ENCODE results near the gene TNFRSF4. TPM values are rescaled to one million over a fixed set of nuclear protein-coding genes. Genes with fewer than 3 reads are reported as not detected.

TNFRSF4 gene
- total RNA-seq = 10 to 100 TPM; 27.6 to 28.6 TPM
- polyA plus RNA-seq (2013, experiment 1 of 2) = 31.8 TPM
- 33.1 TPM for polyA plus RNA-seq (2013, experiment 2 of 2)
- 2.0 to 633 (median 49.8) reads per million in 172 experiments for total RNA-seq

DNA sequence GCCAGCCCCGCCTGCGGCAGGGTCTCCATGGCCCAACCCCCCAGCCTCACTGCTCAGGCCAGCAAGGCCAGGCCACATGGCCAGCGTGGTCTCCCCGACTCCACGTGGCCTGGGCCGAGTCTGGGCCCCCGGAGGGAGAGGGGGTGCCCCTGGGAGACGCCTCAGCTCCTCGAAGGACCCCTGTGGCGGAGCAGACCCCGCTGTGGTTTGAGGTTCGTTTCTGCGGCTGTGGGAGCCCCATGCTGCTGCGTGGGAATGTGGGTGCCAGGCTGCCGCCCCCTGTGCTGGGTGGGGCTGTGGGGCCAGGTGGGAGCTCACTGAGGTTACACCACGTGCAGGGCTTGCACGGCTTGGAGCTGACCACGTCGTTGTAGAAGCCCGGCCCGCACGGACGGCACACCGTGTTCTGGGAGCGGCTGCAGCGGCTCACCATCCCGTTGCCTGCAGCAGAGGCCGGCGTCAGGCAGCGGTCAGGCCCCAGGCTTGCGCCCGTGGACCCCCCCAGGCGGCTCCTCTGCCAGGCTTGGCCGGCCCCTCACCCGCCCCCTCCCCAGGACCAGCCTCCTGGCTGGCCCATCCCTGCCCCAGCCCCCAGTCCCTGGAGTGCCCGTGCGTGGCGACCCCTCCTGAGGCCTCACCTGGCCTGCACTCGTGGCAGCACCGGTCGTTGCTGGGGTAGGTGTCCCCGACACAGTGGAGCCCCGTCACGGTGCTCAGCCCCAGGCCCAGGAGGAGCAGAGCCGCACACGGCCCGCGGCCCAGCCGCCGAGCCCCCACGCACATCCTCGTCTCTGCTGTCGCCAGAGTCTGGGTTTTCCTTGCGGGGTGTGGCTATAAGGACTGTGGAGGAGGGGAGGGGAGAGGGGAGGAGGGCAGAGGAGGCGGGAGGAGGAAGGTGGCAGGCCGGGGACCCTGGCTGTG is at the start of gene TNFRSF4:
TNFRSF4 (minus strand) TSS at position 809 of the 921 bp plus-strand sequence; CDS start at position 783, 26 bp downstream.
- Histone ChIP-seq H3K4me1 (ENCODE audit: insufficient read depth, low read length) (peaks cover 90% of the 10 kb centered on the region), H3K27me3 (ENCODE audit: control insufficient read depth in 1 of 2, insufficient read depth in 2 of 2, low read length in 2 of 2) (no peaks in the 10 kb centered on the region), H3K36me3 (ENCODE audit: insufficient read depth, low read length) (peaks cover 15% of the 10 kb centered on the region), H3K4me3 (ENCODE audit: low read length) (peak within 1 kb of the TSS; percentile 68), H3K27ac (ENCODE audit: low read depth in 1 of 2, low read length in 2 of 2) (peak within 1 kb of the TSS; percentile 46 to 86), H3K9me3 (ENCODE audit: control insufficient read depth in 1 of 2, insufficient read depth in 1 of 2, low read length in 2 of 2) (peaks cover 0 to 3% of the 10 kb centered on the region in 2 experiments)
- ChIA-PET POLR2A (interaction anchor here (0.8 to 1.2 kb wide), 3 partner anchors 40 to 92 kb away, joined by 3 to 5 read pairs (median 3); partner anchors contain the start of gene TTLL10), CTCF (no interaction called here)
- Mint-ChIP-seq H3K4me1 (ENCODE audit: low read depth) (peaks cover 29% of the 10 kb centered on the region), H3K9me3 (no peaks in the 10 kb centered on the region), H3K27ac (peak within 1 kb of the TSS; percentile 96), H3K27me3 (no peaks in the 10 kb centered on the region), H3K4me3 (peak within 1 kb of the TSS; percentile 69), H3K36me3 (ENCODE audit: low read depth) (peaks cover 18% of the 10 kb centered on the region)
- intact Hi-C loops (cut with DNase I, micrococcal nuclease) = no loop called here
- ATAC-seq (ENCODE audit: poor library complexity) (peak; percentile 31), DNase-seq (peak in 6 of 14 experiments; percentile 33 to 77 (median 49))
- TF ChIP-seq, protein P1, sequence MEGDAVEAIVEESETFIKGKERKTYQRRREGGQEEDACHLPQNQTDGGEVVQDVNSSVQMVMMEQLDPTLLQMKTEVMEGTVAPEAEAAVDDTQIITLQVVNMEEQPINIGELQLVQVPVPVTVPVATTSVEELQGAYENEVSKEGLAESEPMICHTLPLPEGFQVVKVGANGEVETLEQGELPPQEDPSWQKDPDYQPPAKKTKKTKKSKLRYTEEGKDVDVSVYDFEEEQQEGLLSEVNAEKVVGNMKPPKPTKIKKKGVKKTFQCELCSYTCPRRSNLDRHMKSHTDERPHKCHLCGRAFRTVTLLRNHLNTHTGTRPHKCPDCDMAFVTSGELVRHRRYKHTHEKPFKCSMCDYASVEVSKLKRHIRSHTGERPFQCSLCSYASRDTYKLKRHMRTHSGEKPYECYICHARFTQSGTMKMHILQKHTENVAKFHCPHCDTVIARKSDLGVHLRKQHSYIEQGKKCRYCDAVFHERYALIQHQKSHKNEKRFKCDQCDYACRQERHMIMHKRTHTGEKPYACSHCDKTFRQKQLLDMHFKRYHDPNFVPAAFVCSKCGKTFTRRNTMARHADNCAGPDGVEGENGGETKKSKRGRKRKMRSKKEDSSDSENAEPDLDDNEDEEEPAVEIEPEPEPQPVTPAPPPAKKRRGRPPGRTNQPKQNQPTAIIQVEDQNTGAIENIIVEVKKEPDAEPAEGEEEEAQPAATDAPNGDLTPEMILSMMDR (IDR thresholded peaks at IDR 0.05) = no peak

DNA sequence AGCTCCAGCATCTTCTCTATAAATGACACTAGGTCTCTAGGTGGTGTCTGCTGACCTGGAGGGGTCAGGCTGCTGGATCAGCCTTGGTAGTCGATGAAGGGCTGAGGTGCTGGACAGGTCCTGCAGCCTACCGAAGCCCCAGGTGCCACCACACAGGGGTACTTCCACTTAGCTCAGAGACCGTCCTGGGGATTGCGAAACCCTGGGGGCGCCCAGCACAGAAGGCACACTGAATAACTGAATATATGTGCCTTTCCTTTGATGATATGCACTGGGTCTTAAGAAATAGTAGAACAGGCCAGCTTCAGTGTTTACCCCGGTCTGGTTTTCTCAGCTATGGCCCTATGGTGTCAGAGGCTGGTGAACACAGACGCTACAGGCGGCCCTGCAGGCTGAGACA is 48.8 kb upstream of the TNFRSF4 start:
- H3K36me3 ChIP-seq (ENCODE audit: insufficient read depth, low read length) = peaks cover 59% of the 10 kb centered on the region
- peaks cover 13% of the 10 kb centered on the region for H3K4me1 Mint-ChIP-seq (ENCODE audit: low read depth)

GRCh38 chr1:1262071-1262470 is 48.1 kb upstream of the TNFRSF4 start:
- ChIA-PET POLR2A (no interaction called here), CTCF (interaction anchor here (1.6 kb wide), 1 partner anchor 140 kb away, joined by 4 read pairs; no protein-coding TSS in a partner anchor)
- H3K4me1 Mint-ChIP-seq (ENCODE audit: low read depth) = peaks cover 13% of the 10 kb centered on the region
- TF ChIP-seq, protein P1 (IDR thresholded peaks at IDR 0.05) = no peak
- no peaks in the 10 kb centered on the region for H3K9me3 Mint-ChIP-seq
- peaks cover 68% of the 10 kb centered on the region for H3K36me3 Mint-ChIP-seq (ENCODE audit: low read depth)
- peaks cover 54% of the 10 kb centered on the region for H3K36me3 ChIP-seq (ENCODE audit: insufficient read depth, low read length)
- DNase-seq = no peak
- no peak for ATAC-seq (ENCODE audit: poor library complexity)
- H3K9me3 ChIP-seq (ENCODE audit: control insufficient read depth in 1 of 2, insufficient read depth in 1 of 2, low read length in 2 of 2) = no peaks in the 10 kb centered on the region
- H3K27ac ChIP-seq (ENCODE audit: low read depth in 1 of 2, low read length in 2 of 2) = no peak overlapping the region
- H3K4me3 Mint-ChIP-seq = no peak overlapping the region
- H3K4me3 ChIP-seq (ENCODE audit: low read length) = no peak overlapping the region
- peaks cover 18% of the 10 kb centered on the region for H3K4me1 ChIP-seq (ENCODE audit: insufficient read depth, low read length)
- no peaks in the 10 kb centered on the region for H3K27me3 Mint-ChIP-seq
- intact Hi-C loops (cut with DNase I, micrococcal nuclease) = no loop called here
- H3K27me3 ChIP-seq (ENCODE audit: control insufficient read depth in 1 of 2, insufficient read depth in 2 of 2, low read length in 2 of 2) = no peaks in the 10 kb centered on the region
- H3K27ac Mint-ChIP-seq = no peak overlapping the region

More for the DNA sequence above, 48.8 kb upstream of the TNFRSF4 start:
- H3K27ac Mint-ChIP-seq = no peak overlapping the region
- ATAC-seq (ENCODE audit: poor library complexity) = no peak
- no peaks in the 10 kb centered on the region for H3K9me3 ChIP-seq (ENCODE audit: control insufficient read depth in 1 of 2, insufficient read depth in 1 of 2, low read length in 2 of 2)
- H3K27me3 ChIP-seq (ENCODE audit: control insufficient read depth in 1 of 2, insufficient read depth in 2 of 2, low read length in 2 of 2) = no peaks in the 10 kb centered on the region
- POLR2A ChIA-PET = no interaction called here
- H3K9me3 Mint-ChIP-seq = no peaks in the 10 kb centered on the region
- no peak for DNase-seq
- H3K36me3 Mint-ChIP-seq (ENCODE audit: low read depth) = peaks cover 71% of the 10 kb centered on the region
- H3K27ac ChIP-seq (ENCODE audit: low read depth in 1 of 2, low read length in 2 of 2) = no peak overlapping the region
- H3K4me1 ChIP-seq (ENCODE audit: insufficient read depth, low read length) = peaks cover 19% of the 10 kb centered on the region
- intact Hi-C loops (cut with DNase I, micrococcal nuclease) = no loop called here
- H3K4me3 ChIP-seq (ENCODE audit: low read length) = no peak overlapping the region
- H3K27me3 Mint-ChIP-seq = no peaks in the 10 kb centered on the region
- CTCF ChIA-PET = no interaction called here
- TF ChIP-seq, protein P1 (IDR thresholded peaks at IDR 0.05) = no peak
- no peak overlapping the region for H3K4me3 Mint-ChIP-seq

All from CD4-positive, alpha-beta T cell (primary cell).